H1 (cell line): ENCODE measurements around the gene C2CD3.

Source experiments
- CEBPB ChIP-seq: IDR thresholded peaks from 2 replicates; pipeline ENCODE4 v1.6.1; 2012; ENCODE audit warnings: low read depth, low read length
- CTCF ChIP-seq, 3 experiments: IDR thresholded peaks; 1 replicate in 2 of 3; 2 replicates in 1 of 3; pipeline versions ENCODE4 v1.5.1 to v1.6.1; 2011; ENCODE audit warnings: low read length in 3 of 3, mild to moderate bottlenecking in 3 of 3, inconsistent platforms in 2 of 3, low read depth in 1 of 3, moderate library complexity in 1 of 3; ENCODE audit not compliant: insufficient read depth in 1 of 3; ENCODE audit errors: control extremely low read depth in 1 of 3
- E2F6 ChIP-seq: IDR thresholded peaks from 2 replicates; pipeline ENCODE4 v1.6.1; 2012; ENCODE audit warnings: inconsistent platforms
- FOSL1 ChIP-seq: IDR thresholded peaks from 2 replicates; pipeline ENCODE4 v1.6.1; 2011; ENCODE audit warnings: mild to moderate bottlenecking, low read depth, low read length, moderate library complexity; ENCODE audit not compliant: insufficient read depth
- GTF2F1 ChIP-seq: IDR thresholded peaks from 2 replicates; pipeline ENCODE4 v1.6.1; 2012; ENCODE audit warnings: low read depth, low read length, improper control_type of control experiment, borderline replicate concordance
- POLR2AphosphoS5 ChIP-seq: IDR thresholded peaks from 2 replicates; pipeline ENCODE4 v1.6.1; 2011; ENCODE audit warnings: low read depth, low read length
- SP1 ChIP-seq: IDR thresholded peaks from 2 replicates; pipeline ENCODE4 v1.6.1; 2011; ENCODE audit warnings: low read depth, low read length
- YY1 ChIP-seq: IDR thresholded peaks from 2 replicates; pipeline ENCODE4 v1.6.1; 2011; ENCODE audit warnings: low read depth, mild to moderate bottlenecking, low read length

- TF ChIP-seq SP1 (no peak), FOSL1 (no peak), CTCF (IDR thresholded peaks at IDR 0.05; ENCODE audit: control extremely low read depth in 1 of 3, insufficient read depth in 1 of 3, low read depth in 1 of 3, low read length in 3 of 3) (no peak), GTF2F1 (no peak), YY1 (no peak), E2F6 (no peak), POLR2AphosphoS5 (no peak), CEBPB (no peak)
Measured at GRCh38 chr11:74100231-74100630, 70.6 kb downstream of the C2CD3 start.
